SH-SY5Y (cell line): Measurements from ENCODE around the gene SHFL.
A peak's percentile ranks its signal among the peaks of the same experiment; 100 is the strongest.

ENCODE experiments used
- GATA2 ChIP-seq: IDR thresholded peaks from 2 replicates; pipeline ENCODE4 v1.6.1; 2011; ENCODE audit warnings: mild to moderate bottlenecking, low read depth, low read length
- GATA3 ChIP-seq: IDR thresholded peaks from 2 replicates; pipeline ENCODE4 v1.6.1; 2011; ENCODE audit warnings: low read depth, mild to moderate bottlenecking, low read length, moderate library complexity

GRCh38 chr19:10106100-10106936, 20.2 kb downstream of the SHFL start, which contains the start of gene PPAN:
- TF ChIP-seq GATA3 (no peak), GATA2 (peak; percentile 88)
